Measurements from ENCODE around the gene RPL9.
A peak's percentile ranks its signal among the peaks of the same experiment; 100 is the strongest.
"Not testable (repeated sequence)": the region's sequence is repeated elsewhere in the genome, so short reads cannot be mapped to it uniquely, and the experiment has no call there.

Gene RPL9
- 949 to 1,039 reads per million in 2 donors for total RNA-seq

GRCh38 chr4:39458505-39459300, at the start of gene RPL9, which contains the start of gene LIAS:
RPL9 (minus strand) TSS chr4:39458922; CDS start chr4:39458439, 483 bp downstream.
LIAS (plus strand) TSS chr4:39459056; CDS start chr4:39459118, 62 bp downstream.
- peak; percentile 64 for DNase-seq

GRCh38 chr4:39505581-39505980, 46.9 kb upstream of the RPL9 start:
- DNase-seq, result no peak

GRCh38 chr4:39504538-39504937, 45.8 kb upstream of the RPL9 start:
- no peak for DNase-seq

GRCh38 chr4:39502664-39503035, 43.9 kb upstream of the RPL9 start:
- not testable (repeated sequence) for DNase-seq

- no peak for DNase-seq
Observed at GRCh38 chr4:39502019-39502663, 43.4 kb upstream of the RPL9 start.

- no peak for DNase-seq
Observed at GRCh38 chr4:39498727-39499020, 40.0 kb upstream of the RPL9 start.

- DNase-seq, result no peak
Observed at GRCh38 chr4:39497909-39498726, 39.4 kb upstream of the RPL9 start.

- DNase-seq, result no peak
Observed at GRCh38 chr4:39495446-39496213, 36.9 kb upstream of the RPL9 start.

- DNase-seq, result no peak
Observed at GRCh38 chr4:39494354-39494753, 35.6 kb upstream of the RPL9 start.

GRCh38 chr4:39490322-39490721, 31.6 kb upstream of the RPL9 start:
- no peak for DNase-seq

GRCh38 chr4:39486221-39486804, 27.6 kb upstream of the RPL9 start:
- DNase-seq, result no peak

GRCh38 chr4:39484582-39485272, 26.0 kb upstream of the RPL9 start:
- no peak for DNase-seq

GRCh38 chr4:39480902-39481695, 22.4 kb upstream of the RPL9 start:
- DNase-seq, result no peak

GRCh38 chr4:39480251-39480650, 21.5 kb upstream of the RPL9 start:
- no peak for DNase-seq

- no peak for DNase-seq
Observed at GRCh38 chr4:39476187-39476895, 17.6 kb upstream of the RPL9 start.

GRCh38 chr4:39472396-39472795, 13.7 kb upstream of the RPL9 start:
- DNase-seq, result no peak

GRCh38 chr4:39470402-39470801, 11.7 kb upstream of the RPL9 start:
- no peak for DNase-seq

GRCh38 chr4:39469429-39470077, 10.8 kb upstream of the RPL9 start:
- DNase-seq, result no peak

- no peak for DNase-seq
Observed at GRCh38 chr4:39467464-39467863, 8.7 kb upstream of the RPL9 start.

- no peak for DNase-seq
Observed at GRCh38 chr4:39466747-39467146, 8.0 kb upstream of the RPL9 start.
